ENCODE measurements around the gene SAMD14. TPM values are rescaled to one million over a fixed set of nuclear protein-coding genes. Genes with fewer than 3 reads are reported as not detected.

Gene SAMD14
- total RNA-seq, 1 donor = 4.7 TPM

GRCh38 chr17:50122945-50123344 is 7.0 kb downstream of the SAMD14 start:
- TF ChIP-seq, protein P1, sequence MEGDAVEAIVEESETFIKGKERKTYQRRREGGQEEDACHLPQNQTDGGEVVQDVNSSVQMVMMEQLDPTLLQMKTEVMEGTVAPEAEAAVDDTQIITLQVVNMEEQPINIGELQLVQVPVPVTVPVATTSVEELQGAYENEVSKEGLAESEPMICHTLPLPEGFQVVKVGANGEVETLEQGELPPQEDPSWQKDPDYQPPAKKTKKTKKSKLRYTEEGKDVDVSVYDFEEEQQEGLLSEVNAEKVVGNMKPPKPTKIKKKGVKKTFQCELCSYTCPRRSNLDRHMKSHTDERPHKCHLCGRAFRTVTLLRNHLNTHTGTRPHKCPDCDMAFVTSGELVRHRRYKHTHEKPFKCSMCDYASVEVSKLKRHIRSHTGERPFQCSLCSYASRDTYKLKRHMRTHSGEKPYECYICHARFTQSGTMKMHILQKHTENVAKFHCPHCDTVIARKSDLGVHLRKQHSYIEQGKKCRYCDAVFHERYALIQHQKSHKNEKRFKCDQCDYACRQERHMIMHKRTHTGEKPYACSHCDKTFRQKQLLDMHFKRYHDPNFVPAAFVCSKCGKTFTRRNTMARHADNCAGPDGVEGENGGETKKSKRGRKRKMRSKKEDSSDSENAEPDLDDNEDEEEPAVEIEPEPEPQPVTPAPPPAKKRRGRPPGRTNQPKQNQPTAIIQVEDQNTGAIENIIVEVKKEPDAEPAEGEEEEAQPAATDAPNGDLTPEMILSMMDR (IDR thresholded peaks at IDR 0.05; ENCODE audit: insufficient read depth, low read depth, low read length) = no peak
- no peak for DNase-seq (ENCODE audit: low read depth)
- no peak overlapping the region for H3K4me3 ChIP-seq (ENCODE audit: low read depth, low read length)

GRCh38 chr17:50120475-50121253 is 9.3 kb downstream of the SAMD14 start:
- no peak for DNase-seq (ENCODE audit: low read depth)
- no peak overlapping the region for H3K4me3 ChIP-seq (ENCODE audit: low read depth, low read length)
- TF ChIP-seq, protein P1 (IDR thresholded peaks at IDR 0.05; ENCODE audit: insufficient read depth, low read depth, low read length) = no peak

DNA sequence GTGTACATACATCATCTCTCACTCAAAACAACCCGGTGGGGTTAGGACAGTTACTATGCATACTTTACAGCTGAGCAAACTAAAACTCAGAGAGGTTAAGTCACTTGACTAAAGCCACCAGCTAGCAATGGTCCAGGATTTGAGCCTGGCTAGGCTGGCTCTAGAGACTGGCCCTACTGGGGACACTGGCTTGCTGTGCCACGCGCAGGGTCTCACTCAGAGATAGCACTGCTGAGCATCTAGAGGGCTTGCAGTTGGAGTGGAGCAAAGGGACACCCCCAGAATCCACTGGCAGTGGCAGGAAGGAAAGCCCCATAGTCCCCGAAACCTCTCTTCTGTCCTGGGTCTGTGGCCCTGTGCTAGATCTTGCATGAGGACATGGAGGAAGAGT is 11.1 kb downstream of the SAMD14 start:
- TF ChIP-seq, protein P1 (IDR thresholded peaks at IDR 0.05; ENCODE audit: insufficient read depth, low read depth, low read length) = no peak
- no peak overlapping the region for H3K4me3 ChIP-seq (ENCODE audit: low read depth, low read length)
- DNase-seq (ENCODE audit: low read depth) = no peak

GRCh38 chr17:50118076-50118827 is 11.7 kb downstream of the SAMD14 start:
- DNase-seq (ENCODE audit: low read depth) = no peak
- TF ChIP-seq, protein P1 (IDR thresholded peaks at IDR 0.05; ENCODE audit: insufficient read depth, low read depth, low read length) = no peak
- H3K4me3 ChIP-seq (ENCODE audit: low read depth, low read length) = no peak overlapping the region

- peak; percentile 56 for DNase-seq (ENCODE audit: low read depth)
- TF ChIP-seq, protein P1 (IDR thresholded peaks at IDR 0.05; ENCODE audit: insufficient read depth, low read depth, low read length) = peak; percentile 62
- no peak overlapping the region for H3K4me3 ChIP-seq (ENCODE audit: low read depth, low read length)
Measured at GRCh38 chr17:50117202-50118051, 12.5 kb downstream of the SAMD14 start.

DNA sequence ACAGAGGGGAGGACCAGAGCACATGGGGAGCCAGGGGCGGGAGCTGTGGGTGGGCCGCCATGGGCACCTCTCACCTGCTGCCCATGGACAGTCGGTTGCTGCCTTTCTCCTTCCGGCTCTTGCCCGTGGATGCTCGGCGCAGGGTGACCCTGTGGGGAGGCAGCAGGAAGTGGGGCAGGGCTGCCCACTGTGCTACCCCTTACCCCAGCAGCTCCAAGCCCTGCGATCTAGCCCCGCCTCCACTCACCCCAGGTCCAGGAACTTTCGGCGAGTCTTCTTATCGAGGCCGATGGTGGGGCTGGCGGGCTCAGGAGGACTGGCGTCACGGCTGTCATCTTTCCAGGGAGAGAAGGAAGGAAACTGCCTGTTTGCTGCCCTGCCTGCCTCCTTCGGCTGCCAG is 14.2 kb downstream of the SAMD14 start:
- H3K4me3 ChIP-seq (ENCODE audit: low read depth, low read length) = no peak overlapping the region
- no peak for DNase-seq (ENCODE audit: low read depth)
- TF ChIP-seq, protein P1 (IDR thresholded peaks at IDR 0.05; ENCODE audit: insufficient read depth, low read depth, low read length) = no peak
